B cell (primary cell): ENCODE data around the gene RAMP2. TPM values are rescaled to one million over a fixed set of nuclear protein-coding genes. Genes with fewer than 3 reads are reported as not detected.

Experiments used
- ATAC-seq: fragments of 200-7000 bp; cut with Tn5 transposase; one replicate; pipeline ENCODE4 v1.10.0; 2021; ENCODE audit warnings: low read depth, mild to moderate bottlenecking, moderate number of reproducible peaks, moderate library complexity
- CTCF ChIA-PET: fragments of 350-600 bp; sonication (Branson Sonifier 250); formaldehyde crosslinking; loops from one replicate; lab custom pipeline; 2021; ENCODE audit warnings: antibody characterized with exemption, inconsistent platforms; lab: Charles Lee
- POLR2A ChIA-PET: fragments of 350-600 bp; sonication (Branson Sonifier 250); formaldehyde crosslinking; loops from one replicate; lab custom pipeline; 2021; ENCODE audit warnings: antibody characterized with exemption; lab: Charles Lee
- DNase-seq: peaks from one replicate; pipeline ENCODE4 v3.0.0; 2013
- H2AFZ ChIP-seq: 2 replicates; pipeline ENCODE4 v1.6.1; 2012; ENCODE audit warnings: mild to moderate bottlenecking, low read depth, low read length; ENCODE audit not compliant: insufficient read depth, poor library complexity, severe bottlenecking
- H3K27ac ChIP-seq, 2 donors: 1 replicate in 1 of 2; 2 replicates in 1 of 2; pipeline ENCODE4 v1.5.1; 2012 to 2013; ENCODE audit warnings: low read length in 2 of 2, mild to moderate bottlenecking in 2 of 2, moderate library complexity in 1 of 2
- H3K27me3 ChIP-seq, 4 experiments: fragments of 200-600 bp in 1 of 4; sonication (generic) in 1 of 4; replicated peaks in 1 of 4; 1 replicate in 2 of 4; 2 replicates in 2 of 4; pipeline versions ENCODE4 v1.6.1 to v1.7.0; 2013 to 2016; ENCODE audit warnings: low read length in 3 of 4, mild to moderate bottlenecking in 2 of 4, mixed read lengths in 1 of 4, moderate library complexity in 1 of 4; ENCODE audit not compliant: insufficient read depth in 4 of 4, control insufficient read depth in 3 of 4; ENCODE audit errors: control extremely low read depth in 1 of 4
- H3K36me3 ChIP-seq, 2 experiments: replicated peaks in 1 of 2; 1 replicate in 1 of 2; 2 replicates in 1 of 2; pipeline versions ENCODE4 v1.6.1 to v1.7.1; 2013; ENCODE audit warnings: low read length in 1 of 2; ENCODE audit not compliant: insufficient read depth in 2 of 2, control insufficient read depth in 1 of 2; ENCODE audit errors: control extremely low read depth in 1 of 2, extremely low read depth in 1 of 2
- H3K4me1 ChIP-seq, 2 donors: fragments of 200-600 bp in 1 of 2; sonication (generic) in 1 of 2; 1 replicate in 1 of 2; 2 replicates in 1 of 2; pipeline versions ENCODE4 v1.5.1 to v1.6.1; 2013 to 2017; ENCODE audit warnings: low read length in 2 of 2; ENCODE audit not compliant: control insufficient read depth in 2 of 2, insufficient read depth in 2 of 2
- H3K4me2 ChIP-seq: replicated peaks from 2 replicates; pipeline ENCODE3; 2012; ENCODE audit warnings: mild to moderate bottlenecking, low read depth, low read length; ENCODE audit not compliant: poor library complexity, severe bottlenecking
- H3K4me3 ChIP-seq, 5 experiments: fragments of 200-600 bp in 1 of 5; sonication (generic) in 1 of 5; 1 replicate in 3 of 5; 2 replicates in 2 of 5; pipeline versions ENCODE4 v1.5.1 to v1.7.0; 2011 to 2016; ENCODE audit warnings: low read length in 4 of 5, mild to moderate bottlenecking in 4 of 5, low read depth in 2 of 5, control low read depth in 1 of 5, moderate library complexity in 1 of 5; ENCODE audit not compliant: insufficient read depth in 1 of 5; ENCODE audit errors: control extremely low read depth in 1 of 5, extremely low read depth in 1 of 5
- H3K79me2 ChIP-seq: fragments of 200-600 bp; sonication (generic); one replicate; pipeline ENCODE4 v1.6.0; 2016; ENCODE audit warnings: low read length; ENCODE audit not compliant: control insufficient read depth, insufficient read depth
- H3K9ac ChIP-seq: fragments of 200-600 bp; sonication (generic); 2 replicates; pipeline ENCODE4 v1.6.1; 2017; ENCODE audit warnings: mild to moderate bottlenecking, low read length, moderate library complexity
- H3K9me3 ChIP-seq, 3 donors: one replicate each; pipeline versions ENCODE4 v1.6.1 to v1.7.1; 2013; ENCODE audit warnings: low read length in 2 of 3; ENCODE audit not compliant: control insufficient read depth in 2 of 3, insufficient read depth in 1 of 3; ENCODE audit errors: control extremely low read depth in 1 of 3
- H4K20me1 ChIP-seq: 2 replicates; pipeline ENCODE4 v1.6.0; 2012; ENCODE audit warnings: mild to moderate bottlenecking, low read length; ENCODE audit not compliant: insufficient read depth, control insufficient read depth, poor library complexity, severe bottlenecking
- H3K27ac Mint-ChIP-seq: one replicate; pipeline ENCODE4 v1.8.0; 2021; ENCODE audit warnings: mixed read lengths
- H3K27me3 Mint-ChIP-seq: one replicate; pipeline ENCODE4 v1.8.0; 2021; ENCODE audit warnings: mixed read lengths
- H3K4me1 Mint-ChIP-seq: one replicate; pipeline ENCODE4 v1.8.0; 2021; ENCODE audit warnings: mixed read lengths
- H3K4me3 Mint-ChIP-seq: one replicate; pipeline ENCODE4 v1.8.0; 2021; ENCODE audit warnings: mixed read lengths
- H3K9me3 Mint-ChIP-seq: one replicate; pipeline ENCODE4 v1.8.0; 2022; ENCODE audit warnings: mixed read lengths; ENCODE audit not compliant: insufficient read depth
- CTCF ChIP-seq: fragments of 200-600 bp; IDR thresholded peaks from one replicate; pipeline ENCODE4 v1.8.0; 2022; ENCODE audit warnings: antibody characterized with exemption, mild to moderate bottlenecking
- EZH2 ChIP-seq: IDR thresholded peaks from 2 replicates; pipeline ENCODE4 v1.6.1; 2012; ENCODE audit warnings: borderline replicate concordance, low read depth, mild to moderate bottlenecking, moderate library complexity, low read length; ENCODE audit not compliant: insufficient read depth, poor library complexity, severe bottlenecking
- WGBS: methylation state at CpG from one replicate; pipeline ENCODE4 v1.1.5; 2013; ENCODE audit warnings: missing lambda C conversion rate; ENCODE audit not compliant: insufficient coverage; 5-methylcytosine and 5-hydroxymethylcytosine counted together
- intact Hi-C: fragments of 100-400 bp; cut with micrococcal nuclease; formaldehyde crosslinking; loops from one replicate; pipeline ENCODE4 v1.10.0; 2022
- polyA plus RNA-seq: library from polyadenylated mRNA; depleted of rRNA; stranded (reverse); fragments of >200 nt; gene quantifications from 2 replicates; pipeline ENCODE4 v1.2.3, GENCODE V29; 2012
- total RNA-seq, 2 donors: library from RNA; stranded (reverse); fragments of 120-200 nt in 1 of 2; gene quantifications; 1 replicate in 1 of 2; 2 replicates in 1 of 2; pipeline versions ENCODE4 v1.2.3 to v1.2.4, GENCODE V29; 2013 to 2022

Gene RAMP2
- total and polyA plus RNA-seq, 2 donors (not counting 1 experiment from before 2014, with no cell fraction given) = not detected

- H3K27me3 Mint-ChIP-seq = peaks cover 5% of the 10 kb centered on the region
- no peak overlapping the region for H3K9ac ChIP-seq
- H3K27ac Mint-ChIP-seq = no peak overlapping the region
Measured at GRCh38 chr17:42803074-42803883, 42.3 kb downstream of the RAMP2 start.

More at GRCh38 chr17:42803074-42803883, 42.3 kb downstream of the RAMP2 start:
- ChIA-PET POLR2A (no interaction called here), CTCF (interaction anchor here (1.0 to 1.2 kb wide), 3 partner anchors 16 to 225 kb away, joined by 3 to 10 read pairs (median 3); no protein-coding TSS in a partner anchor)
- Histone ChIP-seq H3K9me3 (peaks cover 0 to 3% (median 0%) of the 10 kb centered on the region in 3 donors), H3K4me3 (no peak overlapping the region), H3K79me2 (peaks cover 2% of the 10 kb centered on the region), H3K4me2 (no peak overlapping the region), H3K27ac (no peak overlapping the region), H2AFZ (no peak overlapping the region), H4K20me1 (no peaks in the 10 kb centered on the region), H3K4me1 (peaks cover 4 to 7% of the 10 kb centered on the region in 2 donors), H3K27me3 (no peaks in the 10 kb centered on the region), H3K36me3 (no peaks in the 10 kb centered on the region)
- WGBS = no CpG with 5 or more reads among the region's 2 CpGs
- Mint-ChIP-seq H3K4me1 (peaks cover 7% of the 10 kb centered on the region), H3K9me3 (no peaks in the 10 kb centered on the region), H3K4me3 (no peak overlapping the region)
- DNase-seq = no peak
- ATAC-seq = no peak
- TF ChIP-seq CTCF (no peak), EZH2 (no peak)
- intact Hi-C loops = no loop called here
